AG04450 (cell line): ENCODE data around the gene RIPOR2. TPM values are rescaled to one million over a fixed set of nuclear protein-coding genes. Genes with fewer than 3 reads are reported as not detected.

Experiments
- CTCF ChIA-PET: fragments of 300-600, 350-600 bp; formaldehyde crosslinking; extraction: SDS; loops from one replicate; lab custom pipeline; 2022; ENCODE audit warnings: antibody characterized with exemption, inconsistent platforms; lab: Charles Lee
- POLR2A ChIA-PET: fragments of 350-600 bp; formaldehyde crosslinking; extraction: SDS; loops from one replicate; lab custom pipeline; 2021; ENCODE audit warnings: antibody characterized with exemption, inconsistent platforms; lab: Yijun Ruan, JAX
- DNase-seq: peaks from one replicate; pipeline ENCODE4 v3.0.0-alpha.2; 2011; ENCODE audit warnings: low read depth, low spot score
- H3K27ac ChIP-seq: one replicate; pipeline ENCODE4 v1.5.1; 2012; ENCODE audit warnings: low read depth, low read length, control low read depth
- H3K27me3 ChIP-seq: one replicate; pipeline ENCODE4 v1.6.0; 2012; ENCODE audit warnings: low read length; ENCODE audit not compliant: control insufficient read depth, insufficient read depth
- H3K4me3 ChIP-seq: 2 replicates; pipeline ENCODE4 v1.5.1; 2011; ENCODE audit warnings: mild to moderate bottlenecking, low read depth, low read length, control low read depth
- H3K9me3 ChIP-seq: 2 replicates; pipeline ENCODE4 v1.5.1; 2012; ENCODE audit warnings: low read length; ENCODE audit not compliant: control insufficient read depth, insufficient read depth
- polyA plus RNA-seq: library from polyadenylated mRNA; depleted of rRNA; stranded (reverse); fragments of >200 nt; gene quantifications from 2 replicates; pipeline ENCODE4 v1.2.3, GENCODE V29; 2011
- TF ChIP-seq, protein P1 (sequence below): IDR thresholded peaks from 2 replicates; pipeline ENCODE4 v1.5.1; 2011; ENCODE audit warnings: low read depth, low read length, control low read depth, inconsistent platforms

RIPOR2 gene
- polyA plus RNA-seq, 1 experiment = 7.3 TPM

DNA sequence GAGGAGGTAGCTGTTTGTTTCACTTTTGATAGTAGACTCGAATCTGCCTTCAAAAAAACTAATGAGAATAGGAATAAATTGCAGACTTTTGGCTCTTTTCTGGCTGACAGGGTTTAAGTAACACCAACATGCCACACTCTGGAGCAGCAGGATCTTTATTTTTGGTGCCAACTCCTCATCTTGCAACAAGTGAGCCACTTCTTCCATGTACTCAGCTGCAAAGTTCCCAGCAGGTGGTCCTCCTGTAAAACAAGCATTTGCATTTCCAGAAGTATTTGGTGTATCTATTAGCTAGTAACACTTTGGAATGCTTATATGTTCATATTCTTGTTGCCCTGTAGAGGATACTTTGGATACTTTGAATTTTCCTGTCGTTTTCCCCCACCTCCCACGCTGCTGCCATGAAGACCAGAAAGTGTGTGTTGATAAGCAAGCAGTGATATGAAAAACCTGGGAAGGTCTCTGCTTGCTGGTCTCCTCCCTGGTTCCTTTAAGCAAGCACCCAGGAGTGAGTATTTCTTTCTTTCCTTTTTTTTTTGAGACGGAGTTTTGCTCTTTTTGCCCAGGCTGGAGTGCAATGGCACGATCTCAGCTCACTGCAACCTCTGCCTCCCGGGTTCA lies 138.1 kb downstream of the RIPOR2 start:
- Histone ChIP-seq H3K4me3 (no peak overlapping the region), H3K27me3 (no peaks in the 10 kb centered on the region), H3K27ac (no peak overlapping the region), H3K9me3 (no peaks in the 10 kb centered on the region)
- no peak for DNase-seq
- ChIA-PET POLR2A (interaction anchor here (1.0 kb wide), 1 partner anchor 34 kb away, joined by 3 read pairs; no protein-coding TSS in a partner anchor), CTCF (interaction anchor here (1.0 kb wide), 1 partner anchor 273 kb away, joined by 5 read pairs; no protein-coding TSS in a partner anchor)
- TF ChIP-seq, protein P1, sequence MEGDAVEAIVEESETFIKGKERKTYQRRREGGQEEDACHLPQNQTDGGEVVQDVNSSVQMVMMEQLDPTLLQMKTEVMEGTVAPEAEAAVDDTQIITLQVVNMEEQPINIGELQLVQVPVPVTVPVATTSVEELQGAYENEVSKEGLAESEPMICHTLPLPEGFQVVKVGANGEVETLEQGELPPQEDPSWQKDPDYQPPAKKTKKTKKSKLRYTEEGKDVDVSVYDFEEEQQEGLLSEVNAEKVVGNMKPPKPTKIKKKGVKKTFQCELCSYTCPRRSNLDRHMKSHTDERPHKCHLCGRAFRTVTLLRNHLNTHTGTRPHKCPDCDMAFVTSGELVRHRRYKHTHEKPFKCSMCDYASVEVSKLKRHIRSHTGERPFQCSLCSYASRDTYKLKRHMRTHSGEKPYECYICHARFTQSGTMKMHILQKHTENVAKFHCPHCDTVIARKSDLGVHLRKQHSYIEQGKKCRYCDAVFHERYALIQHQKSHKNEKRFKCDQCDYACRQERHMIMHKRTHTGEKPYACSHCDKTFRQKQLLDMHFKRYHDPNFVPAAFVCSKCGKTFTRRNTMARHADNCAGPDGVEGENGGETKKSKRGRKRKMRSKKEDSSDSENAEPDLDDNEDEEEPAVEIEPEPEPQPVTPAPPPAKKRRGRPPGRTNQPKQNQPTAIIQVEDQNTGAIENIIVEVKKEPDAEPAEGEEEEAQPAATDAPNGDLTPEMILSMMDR = no peak

- no peak for DNase-seq
- Histone ChIP-seq H3K9me3 (no peaks in the 10 kb centered on the region), H3K4me3 (no peak overlapping the region), H3K27ac (no peak overlapping the region), H3K27me3 (no peaks in the 10 kb centered on the region)
- ChIA-PET POLR2A (interaction anchor here (1.0 kb wide), 1 partner anchor 35 kb away, joined by 3 read pairs; no protein-coding TSS in a partner anchor), CTCF (interaction anchor here (1.0 kb wide), 1 partner anchor 274 kb away, joined by 5 read pairs; no protein-coding TSS in a partner anchor)
- TF ChIP-seq, protein P1 = no peak
Measured at GRCh38 chr6:24796616-24797290, 139.0 kb downstream of the RIPOR2 start.

DNA sequence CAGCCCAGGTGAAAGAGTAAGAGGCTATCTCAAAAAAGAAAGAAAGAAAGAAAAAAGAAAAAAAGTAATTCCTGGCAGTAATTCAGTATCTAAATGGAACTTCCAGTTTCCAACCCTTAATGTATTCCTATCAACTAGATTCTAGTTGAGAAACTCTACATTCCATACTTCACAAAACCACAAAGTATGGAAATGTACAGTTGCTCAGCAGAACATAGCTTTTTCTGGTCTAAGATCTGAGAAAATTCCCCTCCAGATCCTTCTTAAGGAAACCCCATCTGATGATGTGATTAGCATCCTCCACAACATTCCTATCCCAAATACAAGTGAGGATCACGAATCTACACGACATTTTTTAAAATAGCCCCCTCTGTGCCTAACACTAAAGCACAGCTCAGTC lies 140.7 kb downstream of the RIPOR2 start:
- no peak for DNase-seq
- H3K27ac ChIP-seq = no peak overlapping the region
- ChIA-PET CTCF (interaction anchor here (0.5 to 0.9 kb wide), 3 partner anchors 96 to 223 kb away, joined by 3 to 5 read pairs (median 3); no protein-coding TSS in a partner anchor), POLR2A (interaction anchor here (0.6 kb wide), 1 partner anchor 108 kb away, joined by 3 read pairs; no protein-coding TSS in a partner anchor)
- no peaks in the 10 kb centered on the region for H3K9me3 ChIP-seq
- H3K4me3 ChIP-seq = no peak overlapping the region
- no peaks in the 10 kb centered on the region for H3K27me3 ChIP-seq
- TF ChIP-seq, protein P1 = no peak

- no peak overlapping the region for H3K27ac ChIP-seq
- CTCF ChIA-PET = interaction anchor here (0.7 to 1.3 kb wide), 4 partner anchors 44 to 283 kb away, joined by 3 to 4 read pairs (median 3); no protein-coding TSS in a partner anchor
- no peak for DNase-seq
- POLR2A ChIA-PET = no interaction called here
- no peaks in the 10 kb centered on the region for H3K27me3 ChIP-seq
- no peak overlapping the region for H3K4me3 ChIP-seq
- TF ChIP-seq, protein P1 = no peak
- H3K9me3 ChIP-seq = no peaks in the 10 kb centered on the region; the same call in 1 of the 2 replicates
Measured at GRCh38 chr6:24788031-24788665, 147.6 kb downstream of the RIPOR2 start.
